Measurements from ENCODE around the gene WIPF1. TPM values are rescaled to one million over a fixed set of nuclear protein-coding genes. Genes with fewer than 3 reads are reported as not detected.

WIPF1 gene
- total RNA-seq, 1 experiment from 2014 or later: 6.4 TPM

DNA sequence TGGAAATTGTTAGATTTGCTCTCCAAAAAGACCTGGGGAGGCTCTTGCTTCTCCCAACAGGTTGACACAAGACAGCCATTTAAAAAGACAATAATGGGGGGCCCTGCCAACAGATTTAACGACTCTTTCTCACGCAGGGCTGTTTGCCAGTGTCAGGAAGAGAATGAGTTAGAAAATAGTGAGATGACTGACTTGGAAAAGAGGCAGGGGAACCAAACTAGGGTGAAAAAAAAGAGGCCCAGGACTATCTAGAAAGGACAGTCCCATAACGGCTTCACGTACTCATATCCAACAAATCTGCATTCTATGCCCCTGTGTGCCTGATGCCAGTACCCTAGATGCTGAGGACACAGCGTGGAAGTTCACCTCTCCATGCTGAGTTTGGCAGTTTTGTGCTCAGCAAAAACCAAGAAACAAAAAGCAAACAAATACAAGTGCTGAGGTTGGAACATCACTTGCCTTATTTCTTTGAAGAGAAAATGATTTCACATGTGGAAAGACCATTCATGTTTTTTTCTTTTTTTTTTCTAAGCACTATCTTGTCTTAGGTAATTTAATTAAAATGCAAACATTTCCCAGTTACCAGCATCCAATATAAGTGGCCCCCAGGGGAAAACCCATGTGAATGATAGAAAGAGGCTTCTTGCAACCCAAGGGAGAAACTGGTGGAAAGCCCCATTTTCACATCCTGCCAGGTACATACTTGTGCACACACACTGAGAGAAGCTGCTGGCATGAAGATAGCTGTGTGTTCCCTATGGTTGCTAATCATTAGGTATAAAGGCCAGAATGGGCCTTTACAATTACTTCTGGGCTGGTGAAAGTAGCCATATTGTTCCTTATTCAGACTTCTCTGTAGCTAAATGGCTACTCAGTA lies 10.6 kb upstream of the WIPF1 start (continued):
- TF ChIP-seq FOXK1 (CRISPR knock-in tag; IDR thresholded peaks at IDR 0.05): no peak

GRCh38 chr2:174607584-174607983 lies 10.0 kb upstream of the WIPF1 start:
- ChIA-PET POLR2A (no interaction called here), CTCF (no interaction called here)
- ATAC-seq (no peak), DNase-seq (ENCODE audit: low spot score) (no peak)
- Mint-ChIP-seq H3K4me1 (no peaks in the 10 kb centered on the region), H3K36me3 (no peaks in the 10 kb centered on the region), H3K27ac (no peak overlapping the region), H3K27me3 (ENCODE audit: low read depth) (no peaks in the 10 kb centered on the region), H3K9me3 (no peaks in the 10 kb centered on the region), H3K4me3 (no peak overlapping the region)
- no peak for TF ChIP-seq SOX15 (CRISPR knock-in tag; IDR thresholded peaks at IDR 0.05)

DNA sequence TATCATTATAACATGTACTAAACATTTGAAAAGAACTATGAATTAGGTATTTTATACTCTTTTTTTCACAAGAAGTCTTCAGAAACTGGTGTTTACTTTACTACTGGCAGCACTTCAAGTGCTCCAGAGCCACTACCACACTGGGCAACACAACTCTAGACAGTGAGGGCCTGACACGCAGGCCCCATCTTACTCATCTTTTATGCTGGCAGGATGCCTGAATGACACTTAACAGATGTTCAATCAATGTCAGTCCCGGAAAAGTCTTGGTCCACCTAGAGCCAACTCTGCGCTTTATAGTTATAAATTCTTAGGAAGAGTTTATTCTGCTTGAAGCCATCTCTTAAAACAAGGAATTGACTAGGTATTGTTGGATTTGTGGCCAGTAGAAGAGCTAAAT lies 8.7 kb upstream of the WIPF1 start:
- no peak for DNase-seq (ENCODE audit: low spot score)
- Mint-ChIP-seq H3K27me3 (ENCODE audit: low read depth) (no peaks in the 10 kb centered on the region), H3K27ac (no peak overlapping the region), H3K4me3 (no peak overlapping the region), H3K4me1 (no peaks in the 10 kb centered on the region), H3K36me3 (no peaks in the 10 kb centered on the region), H3K9me3 (no peaks in the 10 kb centered on the region)
- TF ChIP-seq GRHL2 (CRISPR knock-in tag; IDR thresholded peaks at IDR 0.05; ENCODE audit: insufficient replicate concordance, severe bottlenecking) (no peak), ZNF317 (CRISPR knock-in tag; IDR thresholded peaks at IDR 0.05; ENCODE audit: borderline replicate concordance, low read depth) (no peak), TEAD1 (CRISPR knock-in tag; IDR thresholded peaks at IDR 0.05) (no peak), CREB1 (CRISPR knock-in tag; IDR thresholded peaks at IDR 0.05) (no peak), ATF3 (CRISPR knock-in tag; conservative IDR thresholded peaks at IDR 0.05) (no peak), SMAD3 (CRISPR knock-in tag; IDR thresholded peaks at IDR 0.05; ENCODE audit: borderline replicate concordance) (no peak)
- TF ChIP-seq, protein P1, sequence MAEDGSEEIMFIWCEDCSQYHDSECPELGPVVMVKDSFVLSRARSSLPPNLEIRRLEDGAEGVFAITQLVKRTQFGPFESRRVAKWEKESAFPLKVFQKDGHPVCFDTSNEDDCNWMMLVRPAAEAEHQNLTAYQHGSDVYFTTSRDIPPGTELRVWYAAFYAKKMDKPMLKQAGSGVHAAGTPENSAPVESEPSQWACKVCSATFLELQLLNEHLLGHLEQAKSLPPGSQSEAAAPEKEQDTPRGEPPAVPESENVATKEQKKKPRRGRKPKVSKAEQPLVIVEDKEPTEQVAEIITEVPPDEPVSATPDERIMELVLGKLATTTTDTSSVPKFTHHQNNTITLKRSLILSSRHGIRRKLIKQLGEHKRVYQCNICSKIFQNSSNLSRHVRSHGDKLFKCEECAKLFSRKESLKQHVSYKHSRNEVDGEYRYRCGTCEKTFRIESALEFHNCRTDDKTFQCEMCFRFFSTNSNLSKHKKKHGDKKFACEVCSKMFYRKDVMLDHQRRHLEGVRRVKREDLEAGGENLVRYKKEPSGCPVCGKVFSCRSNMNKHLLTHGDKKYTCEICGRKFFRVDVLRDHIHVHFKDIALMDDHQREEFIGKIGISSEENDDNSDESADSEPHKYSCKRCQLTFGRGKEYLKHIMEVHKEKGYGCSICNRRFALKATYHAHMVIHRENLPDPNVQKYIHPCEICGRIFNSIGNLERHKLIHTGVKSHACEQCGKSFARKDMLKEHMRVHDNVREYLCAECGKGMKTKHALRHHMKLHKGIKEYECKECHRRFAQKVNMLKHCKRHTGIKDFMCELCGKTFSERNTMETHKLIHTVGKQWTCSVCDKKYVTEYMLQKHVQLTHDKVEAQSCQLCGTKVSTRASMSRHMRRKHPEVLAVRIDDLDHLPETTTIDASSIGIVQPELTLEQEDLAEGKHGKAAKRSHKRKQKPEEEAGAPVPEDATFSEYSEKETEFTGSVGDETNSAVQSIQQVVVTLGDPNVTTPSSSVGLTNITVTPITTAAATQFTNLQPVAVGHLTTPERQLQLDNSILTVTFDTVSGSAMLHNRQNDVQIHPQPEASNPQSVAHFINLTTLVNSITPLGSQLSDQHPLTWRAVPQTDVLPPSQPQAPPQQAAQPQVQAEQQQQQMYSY (CRISPR knock-in tag; IDR thresholded peaks at IDR 0.05): no peak
- TF ChIP-seq, protein P2, sequence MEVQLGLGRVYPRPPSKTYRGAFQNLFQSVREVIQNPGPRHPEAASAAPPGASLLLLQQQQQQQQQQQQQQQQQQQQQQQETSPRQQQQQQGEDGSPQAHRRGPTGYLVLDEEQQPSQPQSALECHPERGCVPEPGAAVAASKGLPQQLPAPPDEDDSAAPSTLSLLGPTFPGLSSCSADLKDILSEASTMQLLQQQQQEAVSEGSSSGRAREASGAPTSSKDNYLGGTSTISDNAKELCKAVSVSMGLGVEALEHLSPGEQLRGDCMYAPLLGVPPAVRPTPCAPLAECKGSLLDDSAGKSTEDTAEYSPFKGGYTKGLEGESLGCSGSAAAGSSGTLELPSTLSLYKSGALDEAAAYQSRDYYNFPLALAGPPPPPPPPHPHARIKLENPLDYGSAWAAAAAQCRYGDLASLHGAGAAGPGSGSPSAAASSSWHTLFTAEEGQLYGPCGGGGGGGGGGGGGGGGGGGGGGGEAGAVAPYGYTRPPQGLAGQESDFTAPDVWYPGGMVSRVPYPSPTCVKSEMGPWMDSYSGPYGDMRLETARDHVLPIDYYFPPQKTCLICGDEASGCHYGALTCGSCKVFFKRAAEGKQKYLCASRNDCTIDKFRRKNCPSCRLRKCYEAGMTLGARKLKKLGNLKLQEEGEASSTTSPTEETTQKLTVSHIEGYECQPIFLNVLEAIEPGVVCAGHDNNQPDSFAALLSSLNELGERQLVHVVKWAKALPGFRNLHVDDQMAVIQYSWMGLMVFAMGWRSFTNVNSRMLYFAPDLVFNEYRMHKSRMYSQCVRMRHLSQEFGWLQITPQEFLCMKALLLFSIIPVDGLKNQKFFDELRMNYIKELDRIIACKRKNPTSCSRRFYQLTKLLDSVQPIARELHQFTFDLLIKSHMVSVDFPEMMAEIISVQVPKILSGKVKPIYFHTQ (CRISPR knock-in tag; IDR thresholded peaks at IDR 0.05): no peak
- ChIA-PET POLR2A (no interaction called here), CTCF (no interaction called here)
- no peak for ATAC-seq

GRCh38 chr2:174605687-174606086 lies 8.1 kb upstream of the WIPF1 start:
- H3K4me1 Mint-ChIP-seq: no peaks in the 10 kb centered on the region
- ATAC-seq (no peak), DNase-seq (ENCODE audit: low spot score) (no peak)
- ChIA-PET POLR2A (no interaction called here), CTCF (no interaction called here)
- H3K27ac Mint-ChIP-seq: no peak overlapping the region
- TF ChIP-seq PREB (CRISPR knock-in tag; IDR thresholded peaks at IDR 0.05; ENCODE audit: borderline replicate concordance): no peak
- TF ChIP-seq KAT7 (CRISPR knock-in tag; IDR thresholded peaks at IDR 0.05; ENCODE audit: borderline replicate concordance): no peak
- H3K27me3 Mint-ChIP-seq (ENCODE audit: low read depth): no peaks in the 10 kb centered on the region
- H3K36me3 Mint-ChIP-seq: no peaks in the 10 kb centered on the region
- H3K9me3 Mint-ChIP-seq: peaks cover under 1% of the 10 kb centered on the region; the same call in 1 of the 2 replicates
- H3K4me3 Mint-ChIP-seq: no peak overlapping the region

Data from WTC11 (cell line).